Measurements from ENCODE around the gene AFG3L2. TPM values are rescaled to one million over a fixed set of nuclear protein-coding genes. Genes with fewer than 3 reads are reported as not detected.
A peak's percentile ranks its signal among the peaks of the same experiment; 100 is the strongest.

AFG3L2 gene
- total RNA-seq, 1 experiment from 2014 or later = 66.7 TPM

DNA sequence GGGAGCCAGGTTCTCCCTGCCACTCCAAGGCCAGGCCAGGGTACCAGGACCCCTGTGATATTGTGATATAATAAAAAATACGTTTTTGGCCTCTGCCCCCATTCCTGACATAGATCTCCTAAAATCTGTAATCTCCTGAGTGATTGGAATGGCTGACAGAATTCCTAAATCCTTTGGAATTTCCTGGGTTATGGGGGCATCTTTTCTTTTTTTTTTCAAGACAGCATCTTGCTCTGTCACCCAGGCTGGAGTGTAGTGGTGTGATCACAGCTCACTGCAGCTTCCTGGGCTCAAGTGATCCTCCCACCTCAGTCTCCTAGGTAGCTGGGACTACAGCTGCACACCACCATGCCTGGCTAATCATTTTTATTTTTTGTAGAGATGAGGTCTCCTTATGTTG lies 95.2 kb downstream of the AFG3L2 start:
- H3K4me2 ChIP-seq (ENCODE audit: low read length) = peak overlapping the region; percentile 38; the same call in 1 of the 2 replicates

DNA sequence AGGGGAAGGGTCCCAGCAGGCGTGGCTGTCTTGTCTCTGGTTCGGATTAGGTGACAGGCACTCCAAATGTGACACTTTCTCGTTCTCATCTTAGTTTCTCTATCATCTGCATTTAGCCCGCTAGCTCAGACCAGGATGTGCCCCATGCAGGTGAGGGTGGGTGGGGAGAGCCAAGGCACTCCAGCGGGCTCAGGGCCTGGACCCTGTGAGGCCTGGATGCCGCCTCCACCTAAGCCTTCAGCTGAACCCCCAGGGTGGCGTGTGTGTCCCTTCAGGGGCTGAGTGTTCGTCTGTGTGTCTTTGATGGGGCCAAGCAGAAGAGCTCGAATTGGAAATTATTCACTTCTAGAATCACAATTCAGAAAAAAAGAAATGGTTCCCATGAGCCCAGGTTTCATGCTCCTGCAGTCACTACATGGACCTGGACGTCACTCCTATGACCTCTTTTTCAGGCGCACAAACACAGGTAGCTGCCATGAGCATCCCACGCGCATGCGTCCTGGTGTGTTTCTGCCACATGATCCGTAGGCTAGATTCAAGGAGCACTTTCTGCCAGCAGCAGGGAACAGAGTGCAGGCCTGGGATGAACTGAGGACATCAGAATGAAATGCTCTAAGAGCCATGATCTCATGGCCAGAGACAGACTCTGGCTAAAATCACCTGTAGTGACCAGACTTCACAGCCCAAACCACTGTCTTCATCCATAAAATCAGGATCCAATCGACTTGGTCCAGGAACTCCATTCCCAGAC lies 97.1 kb downstream of the AFG3L2 start:
- Histone ChIP-seq H3K79me2 (ENCODE audit: insufficient read depth, low read length) (no peaks in the 10 kb centered on the region), H2AFZ (ENCODE audit: low read depth, low read length, poor library complexity, severe bottlenecking) (no peak overlapping the region), H3K9ac (ENCODE audit: low read length) (no peak overlapping the region), H3K36me3 (ENCODE audit: control insufficient read depth in 1 of 2, insufficient read depth in 2 of 2, low read length in 2 of 2) (no peaks in the 10 kb centered on the region), H3K4me2 (ENCODE audit: low read length) (no peak overlapping the region), H3K27me3 (ENCODE audit: insufficient read depth, low read length) (no peaks in the 10 kb centered on the region), H3K9me3 (ENCODE audit: control insufficient read depth in 1 of 2, insufficient read depth in 1 of 2, low read depth in 1 of 2, low read length in 2 of 2) (no peaks in the 10 kb centered on the region), H4K20me1 (ENCODE audit: insufficient read depth) (no peaks in the 10 kb centered on the region), H3K4me1 (ENCODE audit: control insufficient read depth in 1 of 2, insufficient read depth in 2 of 2, low read length in 2 of 2) (peaks cover 9 to 28% of the 10 kb centered on the region in 2 experiments; a peak in 3 of 4 replicates), H3K27ac (ENCODE audit: low read depth, low read length) (no peak overlapping the region), H3K9me2 (ENCODE audit: insufficient read depth) (no peaks in the 10 kb centered on the region), H3K4me3 (replicated peaks in 1 of 2; ENCODE audit: low read depth in 1 of 2, low read length in 2 of 2) (no peak overlapping the region)
- ChIA-PET RAD21 (ENCODE audit: low non-redundant PET in 1 of 2, low total read pairs in 2 of 2, uncharacterized antibody in 2 of 2, unreplicated experiment in 2 of 2) (no interaction called here), POLR2A (interaction anchor here (0.5 kb wide), 1 partner anchor 29 kb away, joined by 3 read pairs; no protein-coding TSS in a partner anchor), CTCF (interaction anchor here (2.6 kb wide), 1 partner anchor 8 kb away, joined by 13 read pairs; no protein-coding TSS in a partner anchor)
- ATAC-seq (no peak), DNase-seq (ENCODE audit: low read depth, low spot score) (no peak)
- intact Hi-C loops (cut with micrococcal nuclease) = loop anchor here (5.0 kb wide), 1 partner anchor 382 kb away; no protein-coding TSS in a partner anchor
- BruUV-seq (replicated peaks) = no TSS peak
- TF ChIP-seq, protein P1, sequence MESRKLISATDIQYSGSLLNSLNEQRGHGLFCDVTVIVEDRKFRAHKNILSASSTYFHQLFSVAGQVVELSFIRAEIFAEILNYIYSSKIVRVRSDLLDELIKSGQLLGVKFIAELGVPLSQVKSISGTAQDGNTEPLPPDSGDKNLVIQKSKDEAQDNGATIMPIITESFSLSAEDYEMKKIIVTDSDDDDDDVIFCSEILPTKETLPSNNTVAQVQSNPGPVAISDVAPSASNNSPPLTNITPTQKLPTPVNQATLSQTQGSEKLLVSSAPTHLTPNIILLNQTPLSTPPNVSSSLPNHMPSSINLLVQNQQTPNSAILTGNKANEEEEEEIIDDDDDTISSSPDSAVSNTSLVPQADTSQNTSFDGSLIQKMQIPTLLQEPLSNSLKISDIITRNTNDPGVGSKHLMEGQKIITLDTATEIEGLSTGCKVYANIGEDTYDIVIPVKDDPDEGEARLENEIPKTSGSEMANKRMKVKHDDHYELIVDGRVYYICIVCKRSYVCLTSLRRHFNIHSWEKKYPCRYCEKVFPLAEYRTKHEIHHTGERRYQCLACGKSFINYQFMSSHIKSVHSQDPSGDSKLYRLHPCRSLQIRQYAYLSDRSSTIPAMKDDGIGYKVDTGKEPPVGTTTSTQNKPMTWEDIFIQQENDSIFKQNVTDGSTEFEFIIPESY (IDR thresholded peaks at IDR 0.05; ENCODE audit: extremely low read depth, insufficient replicate concordance, low read length) = no peak
- TF ChIP-seq POLR2AphosphoS5 (IDR thresholded peaks at IDR 0.05; ENCODE audit: low read depth, low read length) = no peak
- no peak for TF ChIP-seq EZH2 (IDR thresholded peaks at IDR 0.05)
- TF ChIP-seq, protein P2, sequence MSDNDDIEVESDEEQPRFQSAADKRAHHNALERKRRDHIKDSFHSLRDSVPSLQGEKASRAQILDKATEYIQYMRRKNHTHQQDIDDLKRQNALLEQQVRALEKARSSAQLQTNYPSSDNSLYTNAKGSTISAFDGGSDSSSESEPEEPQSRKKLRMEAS (IDR thresholded peaks at IDR 0.05) = no peak
- no peak for TF ChIP-seq YY1 (IDR thresholded peaks at IDR 0.05; ENCODE audit: extremely low read depth, insufficient replicate concordance, low read depth, low read length)

More for the DNA sequence above, 95.2 kb downstream of the AFG3L2 start:
- Histone ChIP-seq H3K36me3 (ENCODE audit: control insufficient read depth in 1 of 2, insufficient read depth in 2 of 2, low read length in 2 of 2) (no peaks in the 10 kb centered on the region), H3K27ac (ENCODE audit: low read depth, low read length) (no peak overlapping the region), H3K9me3 (ENCODE audit: control insufficient read depth in 1 of 2, insufficient read depth in 1 of 2, low read depth in 1 of 2, low read length in 2 of 2) (no peaks in the 10 kb centered on the region), H3K4me3 (replicated peaks in 1 of 2; ENCODE audit: low read depth in 1 of 2, low read length in 2 of 2) (no peak overlapping the region), H3K27me3 (ENCODE audit: insufficient read depth, low read length) (no peaks in the 10 kb centered on the region), H2AFZ (ENCODE audit: low read depth, low read length, poor library complexity, severe bottlenecking) (no peak overlapping the region), H3K4me1 (ENCODE audit: control insufficient read depth in 1 of 2, insufficient read depth in 2 of 2, low read length in 2 of 2) (peaks cover 11 to 32% of the 10 kb centered on the region in 2 experiments), H3K79me2 (ENCODE audit: insufficient read depth, low read length) (no peaks in the 10 kb centered on the region), H4K20me1 (ENCODE audit: insufficient read depth) (no peaks in the 10 kb centered on the region), H3K9ac (ENCODE audit: low read length) (no peak overlapping the region), H3K9me2 (ENCODE audit: insufficient read depth) (no peaks in the 10 kb centered on the region)
- ChIA-PET RAD21 (ENCODE audit: low non-redundant PET in 1 of 2, low total read pairs in 2 of 2, uncharacterized antibody in 2 of 2, unreplicated experiment in 2 of 2) (no interaction called here), POLR2A (interaction anchor here (3.2 kb wide), 1 partner anchor 10 kb away, joined by 11 read pairs; no protein-coding TSS in a partner anchor), CTCF (interaction anchor here (2.6 to 3.8 kb wide), 2 partner anchors 10 kb away, joined by 13 to 32 read pairs; no protein-coding TSS in a partner anchor)
- no peak for TF ChIP-seq FOSL1 (IDR thresholded peaks at IDR 0.05; ENCODE audit: low read depth)
- TF ChIP-seq, protein P3, sequence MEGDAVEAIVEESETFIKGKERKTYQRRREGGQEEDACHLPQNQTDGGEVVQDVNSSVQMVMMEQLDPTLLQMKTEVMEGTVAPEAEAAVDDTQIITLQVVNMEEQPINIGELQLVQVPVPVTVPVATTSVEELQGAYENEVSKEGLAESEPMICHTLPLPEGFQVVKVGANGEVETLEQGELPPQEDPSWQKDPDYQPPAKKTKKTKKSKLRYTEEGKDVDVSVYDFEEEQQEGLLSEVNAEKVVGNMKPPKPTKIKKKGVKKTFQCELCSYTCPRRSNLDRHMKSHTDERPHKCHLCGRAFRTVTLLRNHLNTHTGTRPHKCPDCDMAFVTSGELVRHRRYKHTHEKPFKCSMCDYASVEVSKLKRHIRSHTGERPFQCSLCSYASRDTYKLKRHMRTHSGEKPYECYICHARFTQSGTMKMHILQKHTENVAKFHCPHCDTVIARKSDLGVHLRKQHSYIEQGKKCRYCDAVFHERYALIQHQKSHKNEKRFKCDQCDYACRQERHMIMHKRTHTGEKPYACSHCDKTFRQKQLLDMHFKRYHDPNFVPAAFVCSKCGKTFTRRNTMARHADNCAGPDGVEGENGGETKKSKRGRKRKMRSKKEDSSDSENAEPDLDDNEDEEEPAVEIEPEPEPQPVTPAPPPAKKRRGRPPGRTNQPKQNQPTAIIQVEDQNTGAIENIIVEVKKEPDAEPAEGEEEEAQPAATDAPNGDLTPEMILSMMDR (IDR thresholded peaks at IDR 0.05 in 2 of 3, conservative IDR thresholded peaks at IDR 0.05 in 1 of 3; ENCODE audit: borderline replicate concordance in 1 of 3, insufficient read depth in 1 of 3, low read depth in 2 of 3, low read length in 2 of 3) = no peak
- TF ChIP-seq EZH2 (IDR thresholded peaks at IDR 0.05) = no peak
- no TSS peak for BruUV-seq (replicated peaks)
- ATAC-seq = no peak
- intact Hi-C loops (cut with micrococcal nuclease) = loop anchor here (5.0 kb wide), 1 partner anchor 380 kb away; no protein-coding TSS in a partner anchor
- no peak for DNase-seq (ENCODE audit: low read depth, low spot score)

Data from HCT116 (cell line).